GM23338 (cell line): ENCODE data around the gene TSPOAP1.

Source experiments
- CTCF ChIP-seq, 2 experiments: fragments of 200-600 bp in 1 of 2; sonication (generic) in 1 of 2; conservative IDR thresholded peaks; 2 replicates each; pipeline versions ENCODE4 v1.5.1 to v1.6.1; 2016 to 2017; ENCODE audit warnings: antibody characterized with exemption in 2 of 2, low read depth in 2 of 2, mild to moderate bottlenecking in 2 of 2, moderate library complexity in 1 of 2
- EZH2 ChIP-seq: fragments of 200-600 bp; sonication (generic); IDR thresholded peaks from one replicate; pipeline ENCODE4 v1.8.0; 2017; ENCODE audit warnings: antibody characterized with exemption, mild to moderate bottlenecking, low read depth; ENCODE audit not compliant: unreplicated experiment
- EZH2phosphoT487 ChIP-seq: fragments of 200-600 bp; sonication (generic); IDR thresholded peaks from one replicate; pipeline ENCODE4 v1.8.1; 2018; ENCODE audit warnings: antibody characterized with exemption; ENCODE audit not compliant: unreplicated experiment
- POLR2AphosphoS5 ChIP-seq: IDR thresholded peaks from 2 replicates; pipeline ENCODE4 v1.6.1; 2016; ENCODE audit warnings: antibody characterized with exemption, low read depth
- REST ChIP-seq: IDR thresholded peaks from one replicate; pipeline ENCODE4 v1.6.1; 2018; ENCODE audit warnings: antibody characterized with exemption; ENCODE audit not compliant: unreplicated experiment

- TF ChIP-seq CTCF (conservative IDR thresholded peaks at IDR 0.05; ENCODE audit: low read depth in 2 of 2) (peak; percentile 87 to 88), EZH2 (no peak), POLR2AphosphoS5 (no peak), REST (no peak), EZH2phosphoT487 (no peak)
Measured at GRCh38 chr17:58303971-58304749, 24.4 kb downstream of the TSPOAP1 start.
